ENCODE measurements around the gene MRTO4.
"Not testable (repeated sequence)": the region's sequence is repeated elsewhere in the genome, so short reads cannot be mapped to it uniquely, and the experiment has no call there.

- TF ChIP-seq CTCF, POLR2A (IDR thresholded peaks at IDR 0.05): not testable (repeated sequence)
Observed at GRCh38 chr1:19256301-19256700, 4.7 kb downstream of the MRTO4 start.
